Glomerular endothelial cell (primary cell): ENCODE data around the gene ZBED6. TPM values are rescaled to one million over a fixed set of nuclear protein-coding genes. Genes with fewer than 3 reads are reported as not detected.

Source experiments
- DNase-seq: peaks from one replicate; pipeline ENCODE4 v3.0.0-alpha.2; 2011; ENCODE audit warnings: low read depth, low spot score; ENCODE audit errors: extremely low read depth
- total RNA-seq: library from RNA; depleted of rRNA; stranded (reverse); fragments of >200 nt; gene quantifications from 2 replicates; pipeline ENCODE4 v1.2.3, GENCODE V29; 2015

Gene ZBED6
- total RNA-seq, 1 donor from 2014 or later, result 22.3 TPM

DNA sequence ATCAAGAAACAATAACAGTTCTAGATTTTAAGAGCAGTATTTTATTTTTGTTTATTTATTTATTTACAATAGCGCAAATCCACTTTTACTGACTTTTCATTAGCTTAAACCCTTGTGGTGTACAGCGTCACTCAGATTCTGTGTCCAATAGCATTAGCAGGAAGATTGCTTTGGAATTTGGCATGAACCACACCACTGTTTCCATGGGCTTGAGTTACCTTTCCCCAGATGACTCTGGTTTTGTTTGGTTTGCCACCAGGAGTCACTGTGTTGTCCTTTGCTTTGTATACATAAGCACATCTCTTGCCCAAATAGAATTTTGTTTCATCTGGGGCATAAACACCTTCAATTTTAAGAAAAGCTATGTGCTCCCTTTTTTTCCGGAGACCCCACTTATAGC is 40.1 kb downstream of the ZBED6 start:
- no peak for DNase-seq

DNA sequence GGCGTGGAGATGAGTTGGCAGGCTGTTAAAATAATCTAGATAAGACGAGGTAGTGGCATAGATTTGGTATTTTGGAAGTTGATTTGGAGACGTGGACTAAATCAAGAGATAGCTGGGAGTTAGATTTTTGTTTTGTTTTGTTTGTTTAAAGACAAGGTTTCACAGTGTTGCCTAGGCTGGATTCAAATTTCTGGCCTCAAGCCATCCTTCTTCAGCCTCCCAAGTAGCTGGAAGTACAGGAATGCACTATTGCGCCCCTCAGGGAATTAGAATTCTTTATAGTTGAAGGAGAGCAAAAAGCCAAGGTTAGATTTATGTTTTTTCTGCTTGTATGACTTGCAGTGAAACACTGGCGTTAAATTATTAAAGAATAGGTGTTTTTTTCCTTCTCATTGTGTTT is 43.7 kb downstream of the ZBED6 start:
- DNase-seq, result no peak

DNA sequence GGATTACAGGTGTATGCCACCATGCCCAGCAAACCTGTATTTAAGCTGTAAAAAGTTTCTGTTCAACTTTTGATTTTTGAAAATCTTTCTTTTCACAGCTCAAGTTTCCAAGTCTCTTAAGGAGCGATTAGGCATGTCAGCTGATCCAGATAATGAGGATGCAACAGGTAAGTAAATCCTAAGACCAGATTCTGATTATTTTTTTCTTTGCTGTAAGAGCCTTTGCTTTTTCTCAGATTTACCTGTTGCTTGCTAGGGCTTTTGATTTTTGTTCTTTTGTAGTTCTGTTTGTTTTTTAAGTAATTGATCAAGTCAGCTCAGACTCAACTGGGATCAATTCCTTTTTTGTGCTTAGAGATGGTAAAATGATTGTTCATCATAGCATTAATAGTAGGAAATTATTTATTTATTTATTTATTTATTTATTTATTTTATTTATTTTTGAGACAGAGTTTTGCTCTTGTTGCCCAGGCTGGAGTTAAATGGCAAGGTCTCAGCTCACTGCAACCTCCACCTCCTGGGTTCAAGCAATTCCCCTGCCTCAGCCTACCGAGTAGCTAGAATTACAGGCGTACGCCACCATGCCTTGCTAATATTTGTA is 44.9 kb downstream of the ZBED6 start:
- DNase-seq, result no peak

DNA sequence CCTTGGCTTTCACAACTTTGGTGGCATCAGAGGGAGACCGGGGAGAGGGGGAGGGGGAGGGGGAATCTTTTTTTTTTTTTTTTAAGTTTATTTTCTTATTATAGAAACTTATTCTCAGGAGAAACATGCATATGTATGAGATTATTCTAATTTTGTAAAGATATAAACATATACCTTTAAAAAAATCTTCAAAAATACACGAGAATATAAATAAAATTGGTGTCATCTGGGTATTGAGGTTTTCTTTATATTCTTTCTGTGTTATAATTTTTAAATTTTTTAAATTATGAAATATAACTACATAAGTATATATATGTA is 47.1 kb downstream of the ZBED6 start:
- DNase-seq, result no peak

DNA sequence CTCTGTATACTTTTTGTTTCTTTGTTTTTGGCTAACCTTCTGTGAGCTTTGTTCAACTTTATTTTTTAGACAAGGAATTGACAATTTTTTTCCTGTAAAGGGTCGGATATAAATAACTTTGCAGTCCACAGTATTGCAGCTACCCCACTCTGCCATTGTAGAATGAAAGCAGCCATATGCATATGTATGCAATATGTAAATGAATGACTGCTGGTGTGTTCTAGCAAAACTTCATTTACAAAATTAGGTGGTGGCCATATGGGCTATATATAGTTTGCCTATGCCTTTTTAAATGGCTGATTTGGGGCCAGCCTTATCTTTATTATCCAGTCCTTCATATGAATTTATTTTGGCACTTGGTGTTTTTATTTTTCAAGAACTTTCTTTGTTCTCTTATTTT is 48.0 kb downstream of the ZBED6 start:
- DNase-seq, result no peak

Other genes with a start within 250 kb of the ZBED6 start
- gene ATP2B4, start 168.8 kb upstream of the ZBED6 start, total RNA-seq, result 142 and 158 TPM in 2 replicates
- 0.12 TPM in 1 of 2 replicates, not detected in the other for gene LAX1, start 30.4 kb upstream of the ZBED6 start, total RNA-seq
- gene ZC3H11A, start within 50 bp of the ZBED6 start, total RNA-seq, result 66.2 and 81.2 TPM in 2 replicates
- 49.2 and 52.8 TPM in 2 replicates for gene SNRPE, start 66.0 kb downstream of the ZBED6 start, total RNA-seq